ENCODE measurements around the gene ZNF675. TPM values are rescaled to one million over a fixed set of nuclear protein-coding genes. Genes with fewer than 3 reads are reported as not detected.
A peak's percentile ranks its signal among the peaks of the same experiment; 100 is the strongest.

Gene ZNF675
- total and polyA plus RNA-seq, 2 of the 13 experiments (the other 11 are each of a cell fraction or from before 2014, with no cell fraction given), result 3.1 to 12.8 TPM

DNA sequence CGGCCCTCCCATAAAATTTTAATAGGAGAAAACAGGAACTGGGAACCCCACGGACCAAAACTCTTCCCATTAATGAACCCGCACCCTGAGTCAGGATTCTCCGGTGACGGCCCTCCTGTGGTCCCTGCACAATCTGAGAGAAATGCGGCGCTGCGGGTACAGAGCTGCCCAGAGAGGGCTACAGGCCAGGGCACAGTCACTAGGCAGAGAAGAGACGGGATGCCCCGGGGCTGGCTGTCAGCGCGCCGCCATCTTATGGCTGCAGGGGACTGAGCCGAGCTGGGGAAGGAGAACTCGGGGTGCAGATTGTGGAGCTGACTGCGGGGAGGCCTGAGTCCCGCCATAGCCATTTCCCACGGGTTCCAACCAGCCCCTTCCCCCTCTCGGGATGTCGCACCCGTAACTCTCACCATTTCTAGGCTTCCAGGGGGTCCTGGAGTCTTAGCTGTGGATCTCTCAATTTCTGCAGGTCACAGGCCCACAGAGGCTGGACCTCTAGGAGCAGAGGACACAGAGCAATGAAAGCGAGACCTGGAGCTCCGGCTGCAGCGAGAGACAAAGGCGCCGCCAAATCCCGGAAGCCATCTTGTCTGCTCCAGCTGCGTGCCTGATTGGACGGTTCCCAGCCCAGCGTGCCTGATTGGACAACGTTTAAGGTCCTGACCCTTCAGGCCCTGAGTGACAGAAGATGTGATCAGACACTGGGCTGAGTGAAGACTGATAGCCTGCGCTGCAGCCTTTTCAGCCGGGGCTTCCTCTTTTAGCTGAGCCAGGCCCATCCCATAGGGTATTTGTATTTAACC is at the start of gene ZNF675 (continued):
- TF ChIP-seq ZNF7 (CRISPR knock-in tag; IDR thresholded peaks at IDR 0.05) (no peak), PHF8 (CRISPR knock-in tag; IDR thresholded peaks at IDR 0.05) (peak; percentile 76), ZNF768 (CRISPR knock-in tag; IDR thresholded peaks at IDR 0.05) (peak; percentile 76; the same call in 1 of the 2 replicates), MXI1 (IDR thresholded peaks at IDR 0.05; ENCODE audit: borderline replicate concordance, low read depth, low read length) (peak; percentile 10; the same call in 1 of the 3 replicates), ONECUT2 (CRISPR knock-in tag; IDR thresholded peaks at IDR 0.05) (no peak), ZFX (CRISPR knock-in tag; IDR thresholded peaks at IDR 0.05; ENCODE audit: low read depth) (peak; percentile 82), SAP130 (CRISPR knock-in tag; IDR thresholded peaks at IDR 0.05; ENCODE audit: low read depth) (peak; percentile 82), DMAP1 (CRISPR knock-in tag; IDR thresholded peaks at IDR 0.05) (peak; percentile 22; the same call in 1 of the 2 replicates), ELF1 (CRISPR knock-in tag; IDR thresholded peaks at IDR 0.05) (peak; percentile 77), EED (CRISPR knock-in tag; IDR thresholded peaks at IDR 0.05) (no peak)
- TF ChIP-seq, protein P1, sequence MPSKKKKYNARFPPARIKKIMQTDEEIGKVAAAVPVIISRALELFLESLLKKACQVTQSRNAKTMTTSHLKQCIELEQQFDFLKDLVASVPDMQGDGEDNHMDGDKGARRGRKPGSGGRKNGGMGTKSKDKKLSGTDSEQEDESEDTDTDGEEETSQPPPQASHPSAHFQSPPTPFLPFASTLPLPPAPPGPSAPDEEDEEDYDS (CRISPR knock-in tag; IDR thresholded peaks at IDR 0.05), result peak; percentile 66
- TF ChIP-seq, protein P2, sequence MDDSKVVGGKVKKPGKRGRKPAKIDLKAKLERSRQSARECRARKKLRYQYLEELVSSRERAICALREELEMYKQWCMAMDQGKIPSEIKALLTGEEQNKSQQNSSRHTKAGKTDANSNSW (CRISPR knock-in tag; IDR thresholded peaks at IDR 0.05; ENCODE audit: borderline replicate concordance), result no peak
- TF ChIP-seq, protein P3, sequence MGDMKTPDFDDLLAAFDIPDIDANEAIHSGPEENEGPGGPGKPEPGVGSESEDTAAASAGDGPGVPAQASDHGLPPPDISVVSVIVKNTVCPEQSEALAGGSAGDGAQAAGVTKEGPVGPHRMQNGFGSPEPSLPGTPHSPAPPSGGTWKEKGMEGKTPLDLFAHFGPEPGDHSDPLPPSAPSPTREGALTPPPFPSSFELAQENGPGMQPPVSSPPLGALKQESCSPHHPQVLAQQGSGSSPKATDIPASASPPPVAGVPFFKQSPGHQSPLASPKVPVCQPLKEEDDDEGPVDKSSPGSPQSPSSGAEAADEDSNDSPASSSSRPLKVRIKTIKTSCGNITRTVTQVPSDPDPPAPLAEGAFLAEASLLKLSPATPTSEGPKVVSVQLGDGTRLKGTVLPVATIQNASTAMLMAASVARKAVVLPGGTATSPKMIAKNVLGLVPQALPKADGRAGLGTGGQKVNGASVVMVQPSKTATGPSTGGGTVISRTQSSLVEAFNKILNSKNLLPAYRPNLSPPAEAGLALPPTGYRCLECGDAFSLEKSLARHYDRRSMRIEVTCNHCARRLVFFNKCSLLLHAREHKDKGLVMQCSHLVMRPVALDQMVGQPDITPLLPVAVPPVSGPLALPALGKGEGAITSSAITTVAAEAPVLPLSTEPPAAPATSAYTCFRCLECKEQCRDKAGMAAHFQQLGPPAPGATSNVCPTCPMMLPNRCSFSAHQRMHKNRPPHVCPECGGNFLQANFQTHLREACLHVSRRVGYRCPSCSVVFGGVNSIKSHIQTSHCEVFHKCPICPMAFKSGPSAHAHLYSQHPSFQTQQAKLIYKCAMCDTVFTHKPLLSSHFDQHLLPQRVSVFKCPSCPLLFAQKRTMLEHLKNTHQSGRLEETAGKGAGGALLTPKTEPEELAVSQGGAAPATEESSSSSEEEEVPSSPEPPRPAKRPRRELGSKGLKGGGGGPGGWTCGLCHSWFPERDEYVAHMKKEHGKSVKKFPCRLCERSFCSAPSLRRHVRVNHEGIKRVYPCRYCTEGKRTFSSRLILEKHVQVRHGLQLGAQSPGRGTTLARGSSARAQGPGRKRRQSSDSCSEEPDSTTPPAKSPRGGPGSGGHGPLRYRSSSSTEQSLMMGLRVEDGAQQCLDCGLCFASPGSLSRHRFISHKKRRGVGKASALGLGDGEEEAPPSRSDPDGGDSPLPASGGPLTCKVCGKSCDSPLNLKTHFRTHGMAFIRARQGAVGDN (CRISPR knock-in tag; IDR thresholded peaks at IDR 0.05), result peak; percentile 56
- TF ChIP-seq, protein P4, sequence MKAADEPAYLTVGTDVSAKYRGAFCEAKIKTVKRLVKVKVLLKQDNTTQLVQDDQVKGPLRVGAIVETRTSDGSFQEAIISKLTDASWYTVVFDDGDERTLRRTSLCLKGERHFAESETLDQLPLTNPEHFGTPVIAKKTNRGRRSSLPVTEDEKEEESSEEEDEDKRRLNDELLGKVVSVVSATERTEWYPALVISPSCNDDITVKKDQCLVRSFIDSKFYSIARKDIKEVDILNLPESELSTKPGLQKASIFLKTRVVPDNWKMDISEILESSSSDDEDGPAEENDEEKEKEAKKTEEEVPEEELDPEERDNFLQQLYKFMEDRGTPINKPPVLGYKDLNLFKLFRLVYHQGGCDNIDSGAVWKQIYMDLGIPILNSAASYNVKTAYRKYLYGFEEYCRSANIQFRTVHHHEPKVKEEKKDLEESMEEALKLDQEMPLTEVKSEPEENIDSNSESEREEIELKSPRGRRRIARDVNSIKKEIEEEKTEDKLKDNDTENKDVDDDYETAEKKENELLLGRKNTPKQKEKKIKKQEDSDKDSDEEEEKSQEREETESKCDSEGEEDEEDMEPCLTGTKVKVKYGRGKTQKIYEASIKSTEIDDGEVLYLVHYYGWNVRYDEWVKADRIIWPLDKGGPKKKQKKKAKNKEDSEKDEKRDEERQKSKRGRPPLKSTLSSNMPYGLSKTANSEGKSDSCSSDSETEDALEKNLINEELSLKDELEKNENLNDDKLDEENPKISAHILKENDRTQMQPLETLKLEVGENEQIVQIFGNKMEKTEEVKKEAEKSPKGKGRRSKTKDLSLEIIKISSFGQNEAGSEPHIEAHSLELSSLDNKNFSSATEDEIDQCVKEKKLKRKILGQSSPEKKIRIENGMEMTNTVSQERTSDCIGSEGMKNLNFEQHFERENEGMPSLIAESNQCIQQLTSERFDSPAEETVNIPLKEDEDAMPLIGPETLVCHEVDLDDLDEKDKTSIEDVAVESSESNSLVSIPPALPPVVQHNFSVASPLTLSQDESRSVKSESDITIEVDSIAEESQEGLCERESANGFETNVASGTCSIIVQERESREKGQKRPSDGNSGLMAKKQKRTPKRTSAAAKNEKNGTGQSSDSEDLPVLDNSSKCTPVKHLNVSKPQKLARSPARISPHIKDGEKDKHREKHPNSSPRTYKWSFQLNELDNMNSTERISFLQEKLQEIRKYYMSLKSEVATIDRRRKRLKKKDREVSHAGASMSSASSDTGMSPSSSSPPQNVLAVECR (CRISPR knock-in tag; IDR thresholded peaks at IDR 0.05; ENCODE audit: borderline replicate concordance), result peak; percentile 73; the same call in 1 of the 2 replicates
- TF ChIP-seq, protein P5, sequence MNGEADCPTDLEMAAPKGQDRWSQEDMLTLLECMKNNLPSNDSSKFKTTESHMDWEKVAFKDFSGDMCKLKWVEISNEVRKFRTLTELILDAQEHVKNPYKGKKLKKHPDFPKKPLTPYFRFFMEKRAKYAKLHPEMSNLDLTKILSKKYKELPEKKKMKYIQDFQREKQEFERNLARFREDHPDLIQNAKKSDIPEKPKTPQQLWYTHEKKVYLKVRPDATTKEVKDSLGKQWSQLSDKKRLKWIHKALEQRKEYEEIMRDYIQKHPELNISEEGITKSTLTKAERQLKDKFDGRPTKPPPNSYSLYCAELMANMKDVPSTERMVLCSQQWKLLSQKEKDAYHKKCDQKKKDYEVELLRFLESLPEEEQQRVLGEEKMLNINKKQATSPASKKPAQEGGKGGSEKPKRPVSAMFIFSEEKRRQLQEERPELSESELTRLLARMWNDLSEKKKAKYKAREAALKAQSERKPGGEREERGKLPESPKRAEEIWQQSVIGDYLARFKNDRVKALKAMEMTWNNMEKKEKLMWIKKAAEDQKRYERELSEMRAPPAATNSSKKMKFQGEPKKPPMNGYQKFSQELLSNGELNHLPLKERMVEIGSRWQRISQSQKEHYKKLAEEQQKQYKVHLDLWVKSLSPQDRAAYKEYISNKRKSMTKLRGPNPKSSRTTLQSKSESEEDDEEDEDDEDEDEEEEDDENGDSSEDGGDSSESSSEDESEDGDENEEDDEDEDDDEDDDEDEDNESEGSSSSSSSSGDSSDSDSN (CRISPR knock-in tag; IDR thresholded peaks at IDR 0.05), result peak; percentile 49; the same call in 1 of the 2 replicates
- TF ChIP-seq, protein P6, sequence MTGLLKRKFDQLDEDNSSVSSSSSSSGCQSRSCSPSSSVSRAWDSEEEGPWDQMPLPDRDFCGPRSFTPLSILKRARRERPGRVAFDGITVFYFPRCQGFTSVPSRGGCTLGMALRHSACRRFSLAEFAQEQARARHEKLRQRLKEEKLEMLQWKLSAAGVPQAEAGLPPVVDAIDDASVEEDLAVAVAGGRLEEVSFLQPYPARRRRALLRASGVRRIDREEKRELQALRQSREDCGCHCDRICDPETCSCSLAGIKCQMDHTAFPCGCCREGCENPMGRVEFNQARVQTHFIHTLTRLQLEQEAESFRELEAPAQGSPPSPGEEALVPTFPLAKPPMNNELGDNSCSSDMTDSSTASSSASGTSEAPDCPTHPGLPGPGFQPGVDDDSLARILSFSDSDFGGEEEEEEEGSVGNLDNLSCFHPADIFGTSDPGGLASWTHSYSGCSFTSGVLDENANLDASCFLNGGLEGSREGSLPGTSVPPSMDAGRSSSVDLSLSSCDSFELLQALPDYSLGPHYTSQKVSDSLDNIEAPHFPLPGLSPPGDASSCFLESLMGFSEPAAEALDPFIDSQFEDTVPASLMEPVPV (CRISPR knock-in tag; IDR thresholded peaks at IDR 0.05), result no peak

All from HepG2 (cell line).